GM18868 (cell line): ENCODE data around the gene PRM3.

ENCODE experiments used
- ATAC-seq: cut with Tn5 transposase; IDR thresholded peaks from one replicate; pipeline ENCODE4 v1.9.1; 2021; ENCODE audit warnings: mild to moderate bottlenecking, moderate library complexity; ENCODE audit not compliant: unreplicated experiment

PRM3 gene

GRCh38 chr16:11272921-11273720 is at the start of gene PRM3:
TSS of gene PRM3 (minus strand) at chr16:11273629. CDS start at chr16:11273595, 34 bp downstream.
- no peak for ATAC-seq

GRCh38 chr16:11322823-11323222 is 49.4 kb upstream of the PRM3 start:
- ATAC-seq: no peak

- no peak for ATAC-seq
These were observed 48.2 kb upstream of the PRM3 start for GRCh38 chr16:11321662-11322061.

- no peak for ATAC-seq
These were observed 46.7 kb upstream of the PRM3 start for GRCh38 chr16:11320170-11320569.

GRCh38 chr16:11319529-11320146 is 46.2 kb upstream of the PRM3 start:
- no peak for ATAC-seq

- ATAC-seq: no peak
These were observed 45.4 kb upstream of the PRM3 start for GRCh38 chr16:11318817-11319216.

GRCh38 chr16:11316331-11317015 is 43.0 kb upstream of the PRM3 start:
- ATAC-seq: no peak

- ATAC-seq: no peak
These were observed 42.1 kb upstream of the PRM3 start for GRCh38 chr16:11315510-11315909.

GRCh38 chr16:11314309-11314894 is 41.0 kb upstream of the PRM3 start:
- no peak for ATAC-seq

GRCh38 chr16:11313493-11314308 is 40.3 kb upstream of the PRM3 start:
- ATAC-seq: no peak

- ATAC-seq: no peak
These were observed 39.5 kb upstream of the PRM3 start for GRCh38 chr16:11312718-11313492.

GRCh38 chr16:11310997-11311561 is 37.6 kb upstream of the PRM3 start:
- peak; percentile 56 for ATAC-seq

GRCh38 chr16:11310634-11310977 is 37.2 kb upstream of the PRM3 start:
- no peak for ATAC-seq

GRCh38 chr16:11309895-11310633 is 36.6 kb upstream of the PRM3 start:
- no peak for ATAC-seq

- ATAC-seq: no peak
These were observed 35.3 kb upstream of the PRM3 start for GRCh38 chr16:11308493-11309283.

GRCh38 chr16:11307639-11308492 is 34.4 kb upstream of the PRM3 start:
- no peak for ATAC-seq

GRCh38 chr16:11306997-11307638 is 33.7 kb upstream of the PRM3 start:
- ATAC-seq: no peak
